ENCODE results near the gene ZNF497. TPM values are rescaled to one million over a fixed set of nuclear protein-coding genes. Genes with fewer than 3 reads are reported as not detected.

The ZNF497 gene
- total and polyA plus RNA-seq, 2 of the 8 experiments (the other 6 are each of a cell fraction or from before 2014, with no cell fraction given): 0.93 to 1.4 TPM

GRCh38 chr19:58318297-58318696 lies 44.3 kb downstream of the ZNF497 start:
- H2BK5ac ChIP-seq (ENCODE audit: low read depth, low read length): no peak overlapping the region
- no peak overlapping the region for H3K4ac ChIP-seq (replicated peaks; ENCODE audit: insufficient read length, low read depth, low read length)
- H3K27me3 ChIP-seq (replicated peaks in 1 of 4; ENCODE audit: control insufficient read depth in 3 of 4, extremely low read depth in 1 of 4, insufficient read depth in 3 of 4, low read length in 3 of 4): no peaks in the 10 kb centered on the region; a peak in 1 of 7 replicates
- no peak overlapping the region for H2AK5ac ChIP-seq (ENCODE audit: low read depth, low read length)
- H4K8ac ChIP-seq (ENCODE audit: extremely low read depth, insufficient read depth, low read length): no peak overlapping the region
- no peak overlapping the region for H2BK120ac ChIP-seq (replicated peaks; ENCODE audit: low read depth, low read length)
- no peaks in the 10 kb centered on the region for H3K9me3 ChIP-seq (ENCODE audit: insufficient read depth in 2 of 2, low read depth in 1 of 2, low read length in 1 of 2)
- DNase-seq (ENCODE audit: low read depth in 1 of 2, low spot score in 2 of 2) (no peak), FAIRE-seq (no peak)
- no peak overlapping the region for H3K56ac ChIP-seq (replicated peaks; ENCODE audit: insufficient read length, low read depth, low read length)
- CTCF ChIA-PET (ENCODE audit: partially characterized antibody): interaction anchor here (0.6 to 3.0 kb wide), 7 partner anchors 9 to 201 kb away, joined by 3 to 13 read pairs (median 4); no protein-coding TSS in a partner anchor
- H4K5ac ChIP-seq (ENCODE audit: insufficient read length, low read depth, low read length): no peak overlapping the region
- peaks cover 3% of the 10 kb centered on the region for H3K79me1 ChIP-seq (ENCODE audit: low read depth, low read length)
- no peaks in the 10 kb centered on the region for H3K4me1 ChIP-seq (replicated peaks in 1 of 4; ENCODE audit: control insufficient read depth in 3 of 4, insufficient read depth in 4 of 4, low read length in 3 of 4)
- no peak overlapping the region for H2BK15ac ChIP-seq (ENCODE audit: low read length)
- no peak overlapping the region for H3K14ac ChIP-seq (ENCODE audit: insufficient read length)
- H3K79me2 ChIP-seq (ENCODE audit: control insufficient read depth in 1 of 2, insufficient read depth in 2 of 2, low read length in 2 of 2): no peaks in the 10 kb centered on the region
- peaks cover 0 to 17% (median 11%) of the 10 kb centered on the region in 4 experiments; a peak in 4 of 8 replicates for H3K36me3 ChIP-seq (ENCODE audit: control insufficient read depth in 2 of 4, insufficient read depth in 4 of 4, low read length in 3 of 4)
- H2AFZ ChIP-seq (ENCODE audit: low read length): no peak overlapping the region
- H2BK12ac ChIP-seq (ENCODE audit: low read depth, low read length): no peak overlapping the region
- no peak overlapping the region for H2BK20ac ChIP-seq (ENCODE audit: low read length)
- no peaks in the 10 kb centered on the region for H3K23me2 ChIP-seq (ENCODE audit: low read depth, low read length)
- no peak overlapping the region for H3K4me2 ChIP-seq (ENCODE audit: insufficient read depth in 1 of 2, low read depth in 2 of 2, low read length in 2 of 2)
- H4K20me1 ChIP-seq (replicated peaks in 1 of 2; ENCODE audit: control insufficient read depth in 1 of 2, insufficient read depth in 2 of 2, low read length in 2 of 2): peaks cover 6 to 20% of the 10 kb centered on the region in 2 experiments
- 75% methylated on average over 4 of the region's 4 CpGs; no CpG with 5 or more reads in 1 of the 2 experiments for WGBS, 2 experiments (ENCODE audit: extremely low coverage in 1 of 2, insufficient coverage in 1 of 2, insufficient read length in 1 of 2, insufficient replicate concordance in 2 of 2, low coverage in 1 of 2, low lambda C conversion rate in 2 of 2, missing lambda C conversion rate in 1 of 2)
- H3K4me3 ChIP-seq (ENCODE audit: extremely low read depth in 1 of 4, insufficient read depth in 2 of 4, low read depth in 3 of 4, low read length in 4 of 4): no peak overlapping the region
- POLR2A ChIA-PET (ENCODE audit: partially characterized antibody): interaction anchor here (0.9 to 3.6 kb wide), 9 partner anchors 8 to 195 kb away, joined by 3 to 25 read pairs (median 4); partner anchors contain the start of genes ZNF544, ZNF8 and ZSCAN22
- no peak overlapping the region for H3K9ac ChIP-seq (replicated peaks in 1 of 4; ENCODE audit: extremely low read depth in 1 of 4, low read depth in 3 of 4, low read length in 3 of 4)
- H4K91ac ChIP-seq (replicated peaks; ENCODE audit: insufficient read length, low read length): no peak overlapping the region
- no peak overlapping the region for H3K27ac ChIP-seq (ENCODE audit: low read depth, low read length)
- H3K23ac ChIP-seq (ENCODE audit: insufficient read length): no peak overlapping the region
- no peak overlapping the region for H3K18ac ChIP-seq (ENCODE audit: extremely low read depth, low read length)
- TF ChIP-seq NANOG (IDR thresholded peaks at IDR 0.05; ENCODE audit: insufficient read depth, low read depth, low read length, poor library complexity, severe bottlenecking) (no peak), EGR1 (IDR thresholded peaks at IDR 0.05; ENCODE audit: borderline replicate concordance, low read depth, low read length) (no peak), PHF8 (conservative IDR thresholded peaks at IDR 0.05; ENCODE audit: low read depth, low read length) (no peak), RAD21 (IDR thresholded peaks at IDR 0.05 in 1 of 2, conservative IDR thresholded peaks at IDR 0.05 in 1 of 2; ENCODE audit: low read depth in 2 of 2, low read length in 2 of 2) (no peak), SIN3A (conservative IDR thresholded peaks at IDR 0.05 in 1 of 2, IDR thresholded peaks at IDR 0.05 in 1 of 2; ENCODE audit: low read depth in 1 of 2, low read length in 2 of 2) (no peak), CHD2 (IDR thresholded peaks at IDR 0.05; ENCODE audit: low read length) (no peak), SUZ12 (IDR thresholded peaks at IDR 0.05; ENCODE audit: low read length) (no peak)

All from H1 (cell line).